K562 (cell line): Measurements from ENCODE around the gene PDE4D. TPM values are rescaled to one million over a fixed set of nuclear protein-coding genes. Genes with fewer than 3 reads are reported as not detected.

Experiments used
- ATAC-seq: fragments of 200-7000 bp; cut with Tn5 transposase; 3 replicates; pipeline ENCODE4 v1.9.1; 2020; ENCODE audit warnings: moderate library complexity
- BruUV-seq: library from RNA; stranded (reverse); fragments of 400-500 nt; replicated peaks from 2 replicates; lab custom pipeline; 2021; lab: Mats Ljungman, UMichigan
- CTCF ChIA-PET: fragments of 300-600 bp; formaldehyde crosslinking; extraction: SDS; loops from one replicate; lab custom pipeline; 2021; ENCODE audit warnings: low intra/inter-chr PET ratio; lab: Yijun Ruan, JAX
- POLR2A ChIA-PET: fragments of 300-600, 350-650 bp; sonication (Branson Sonifier 250); formaldehyde crosslinking; extraction: SDS; loops from one replicate; lab custom pipeline; 2021; ENCODE audit warnings: antibody characterized with exemption, inconsistent platforms; lab: Yijun Ruan, JAX
- DNase-seq, 4 experiments: peaks; one replicate each; pipeline versions ENCODE4 v3.0.0 to v3.0.0-alpha.2; 2011 to 2018; ENCODE audit warnings: low spot score in 3 of 4, mixed read lengths in 3 of 4; ENCODE audit errors: extremely low read depth in 1 of 4
- FAIRE-seq: peaks from 2 replicates; lab custom pipeline; 2011; peaks lifted over from hg19 to GRCh38; lab: Jason Lieb, UNC
- H2AFZ ChIP-seq: 2 replicates; pipeline ENCODE4 v1.6.0; 2011; ENCODE audit warnings: low read depth, low read length, control low read depth, inconsistent platforms
- H3K27ac ChIP-seq: fragments of 200-600 bp; 3 replicates; pipeline ENCODE4 v1.8.0; 2011; ENCODE audit warnings: low read depth, mild to moderate bottlenecking, control low read depth, inconsistent platforms, low read length, moderate library complexity, mixed read lengths; ENCODE audit errors: extremely low read depth
- H3K27me3 ChIP-seq, 2 experiments: fragments of 300-600 bp in 1 of 2; 2 replicates in 1 of 2; 3 replicates in 1 of 2; pipeline versions ENCODE4 v1.6.0 to v1.8.0; 2011; ENCODE audit warnings: inconsistent platforms in 2 of 2, low read length in 2 of 2, mild to moderate bottlenecking in 1 of 2, mixed read lengths in 1 of 2, moderate library complexity in 1 of 2; ENCODE audit not compliant: control insufficient read depth in 2 of 2, insufficient read depth in 2 of 2
- H3K36me3 ChIP-seq: fragments of 300-600 bp; 3 replicates; pipeline ENCODE4 v1.8.0; 2011; ENCODE audit warnings: mild to moderate bottlenecking, low read length, inconsistent platforms; ENCODE audit not compliant: control insufficient read depth, insufficient read depth
- H3K4me1 ChIP-seq, 2 experiments: fragments of 200-600 bp in 1 of 2; replicated peaks in 1 of 2; 2 replicates in 1 of 2; 3 replicates in 1 of 2; pipeline versions ENCODE4 v1.5.1 to v1.8.0; 2011; ENCODE audit warnings: inconsistent platforms in 2 of 2, low read length in 2 of 2, mild to moderate bottlenecking in 1 of 2, mixed read lengths in 1 of 2, moderate library complexity in 1 of 2; ENCODE audit not compliant: control insufficient read depth in 2 of 2, insufficient read depth in 2 of 2
- H3K4me2 ChIP-seq: 2 replicates; pipeline ENCODE4 v1.6.1; 2011; ENCODE audit warnings: low read length, control low read depth, inconsistent platforms, mixed read lengths; ENCODE audit not compliant: insufficient read depth
- H3K4me3 ChIP-seq: fragments of 200-600 bp; sonication (generic), shearing (Covaris generic); 2 replicates; pipeline ENCODE4 v1.5.1; 2016; ENCODE audit warnings: control low read depth, inconsistent platforms
- H3K79me2 ChIP-seq: fragments of 200-600 bp; 3 replicates; pipeline ENCODE4 v1.8.0; 2011; ENCODE audit warnings: low read length, inconsistent platforms; ENCODE audit not compliant: control insufficient read depth, insufficient read depth
- H3K9ac ChIP-seq, 2 experiments: 2 replicates each; pipeline versions ENCODE4 v1.6.0 to v1.6.1; 2011; ENCODE audit warnings: low read depth in 2 of 2, low read length in 2 of 2, control low read depth in 1 of 2, inconsistent platforms in 1 of 2, mild to moderate bottlenecking in 1 of 2, mixed read lengths in 1 of 2; ENCODE audit not compliant: insufficient read depth in 1 of 2
- H3K9me1 ChIP-seq: one replicate; pipeline ENCODE4 v1.6.0; 2011; ENCODE audit warnings: inconsistent platforms, mild to moderate bottlenecking, low read length, moderate library complexity; ENCODE audit not compliant: control insufficient read depth, insufficient read depth
- H3K9me3 ChIP-seq: replicated peaks from 2 replicates; pipeline ENCODE4 v1.5.1; 2011; ENCODE audit warnings: low read depth, low read length, inconsistent platforms; ENCODE audit not compliant: control insufficient read depth, insufficient read depth
- H4K20me1 ChIP-seq: replicated peaks from 2 replicates; pipeline ENCODE4 v1.6.1; 2011; ENCODE audit warnings: low read length, inconsistent platforms, mixed read lengths; ENCODE audit not compliant: control insufficient read depth, insufficient read depth
- CUX1 ChIP-seq: fragments of 200-800 bp; sonication (Bioruptor generic); IDR thresholded peaks from 2 replicates; pipeline ENCODE4 v1.6.1; 2016; ENCODE audit warnings: missing genetic modification characterization, missing compliant biosample characterization
- DPF2 ChIP-seq: fragments of 450-650 bp; IDR thresholded peaks from 2 replicates; pipeline ENCODE4 v1.6.1; 2016
- ELK3 ChIP-seq: fragments of 450-650 bp; formaldehyde crosslinking; IDR thresholded peaks from 2 replicates; pipeline ENCODE4 v1.4.0; 2020; ENCODE audit warnings: mild to moderate bottlenecking
- EP300 ChIP-seq: IDR thresholded peaks from 2 replicates; pipeline ENCODE4 v1.6.1; 2012; ENCODE audit warnings: low read length, improper control_type of control experiment
- FOXK1 ChIP-seq: sonication (generic); formaldehyde crosslinking; IDR thresholded peaks from 2 replicates; pipeline ENCODE4 v1.8.0; 2022; ENCODE audit warnings: missing genetic modification reagents, mild to moderate bottlenecking, borderline replicate concordance
- FOXM1 ChIP-seq, 2 experiments: fragments of 450-650 bp in 1 of 2; sonication (generic) in 1 of 2; formaldehyde crosslinking in 1 of 2; IDR thresholded peaks; 2 replicates each; pipeline versions ENCODE4 v1.6.1 to v1.9.0; 2017 to 2022; ENCODE audit warnings: low read depth in 2 of 2, mild to moderate bottlenecking in 2 of 2, missing genetic modification reagents in 1 of 2, moderate library complexity in 1 of 2
- KLF10 ChIP-seq: fragments of 250-450 bp; sonication (Bioruptor Pico); IDR thresholded peaks from 2 replicates; pipeline ENCODE4 v1.6.1; 2021; ENCODE audit warnings: matching md5 sums
- KLF6 ChIP-seq: fragments of 250-450 bp; sonication (Bioruptor Pico); IDR thresholded peaks from 2 replicates; pipeline ENCODE4 v1.4.0; 2020; ENCODE audit warnings: mild to moderate bottlenecking, moderate library complexity, borderline replicate concordance
- MAFF ChIP-seq: IDR thresholded peaks from 2 replicates; pipeline ENCODE4 v1.6.1; 2012; ENCODE audit warnings: low read length, improper control_type of control experiment
- NCOA6 ChIP-seq: fragments of 450-650 bp; IDR thresholded peaks from 2 replicates; pipeline ENCODE4 v1.6.1; 2017; ENCODE audit warnings: mild to moderate bottlenecking
- SMARCC2 ChIP-seq: fragments of 450-650 bp; IDR thresholded peaks from 2 replicates; pipeline ENCODE4 v1.6.1; 2017; ENCODE audit warnings: antibody characterized with exemption, moderate library complexity, mild to moderate bottlenecking, low read depth
- ZEB2 ChIP-seq: fragments of 450-650 bp; IDR thresholded peaks from 2 replicates; pipeline ENCODE4 v1.6.1; 2016
- ZNF384 ChIP-seq: IDR thresholded peaks from 2 replicates; pipeline ENCODE4 v1.6.1; 2012; ENCODE audit warnings: low read depth, low read length, improper control_type of control experiment
- ZNF780A ChIP-seq: fragments of 250-450 bp; sonication (Bioruptor Pico); IDR thresholded peaks from 2 replicates; pipeline ENCODE4 v1.5.0; 2021; ENCODE audit warnings: mild to moderate bottlenecking
- WGBS: fragments of 100-300 bp; shearing (Covaris generic); methylation state at CpG from one replicate; pipeline ENCODE4 v1.1.6; 2016; ENCODE audit warnings: low coverage, mixed read lengths; ENCODE audit not compliant: insufficient coverage; ENCODE audit errors: missing lambda C conversion rate; 5-methylcytosine and 5-hydroxymethylcytosine counted together
- in situ Hi-C: fragments of 300-500 bp; cut with MboI; formaldehyde crosslinking; loops from 4 replicates; pipeline ENCODE4 v1.15.0; 2018; ENCODE audit warnings: inconsistent platforms, mixed read lengths
- intact Hi-C: fragments of 100-400 bp; cut with micrococcal nuclease; formaldehyde crosslinking; loops from 2 replicates; pipeline ENCODE4 v1.14.2; 2022
- polyA plus RNA-seq, 8 experiments: library from polyadenylated mRNA; depleted of rRNA in 4 of 8; stranded (reverse) in 5 of 8; unstranded in 3 of 8; fragments of >200 nt; fragmentation: Nextera tagmentation in 2 of 8; fragmentation: Illumina TruSeq in 1 of 8; extraction: Ambion mirVana in 2 of 8; extraction: Trizol in 1 of 8; gene quantifications; 2 replicates each; pipeline versions ENCODE4 v1.2.1 to v1.2.3, GENCODE V29; 2011 to 2014; ENCODE audit warnings: inconsistent platforms in 1 of 8, missing spikeins in 1 of 8
- total RNA-seq, 7 experiments: library from RNA; depleted of rRNA in 6 of 7; stranded (reverse); fragments of >200 nt in 6 of 7; fragmentation: Illumina TruSeq in 2 of 7; extraction: Trizol in 2 of 7; gene quantifications; 2 replicates each; pipeline versions ENCODE4 v1.2.1 to v1.2.3, GENCODE V29; 2011 to 2021; ENCODE audit warnings: low replicate concordance in 1 of 7

Gene PDE4D
- total and polyA plus RNA-seq, 9 of the 15 experiments (the other 6 are each of a cell fraction or from before 2014, with no cell fraction given), result 0.04 to 0.46 (median 0.13) TPM

GRCh38 chr5:59637884-59638580, 255.5 kb downstream of the PDE4D start:
- DNase-seq (no peak), ATAC-seq (no peak), FAIRE-seq (no peak)
- no peak overlapping the region for H3K27ac ChIP-seq
- TF ChIP-seq ELK3 (CRISPR knock-in tag), result no peak
- TF ChIP-seq ZEB2, result no peak
- no peak for TF ChIP-seq NCOA6
- TF ChIP-seq KLF6, result no peak
- TF ChIP-seq ZNF780A (CRISPR knock-in tag), result no peak
- TF ChIP-seq FOXK1 (CRISPR knock-in tag), result no peak
- no peak for TF ChIP-seq FOXM1 (IDR thresholded peaks at IDR 0.05; ENCODE audit: low read depth)
- no peak for TF ChIP-seq FOXM1 (CRISPR knock-in tag; IDR thresholded peaks at IDR 0.05; ENCODE audit: low read depth)
- TF ChIP-seq ZNF384, result no peak
- TF ChIP-seq EP300, result no peak
- no peak for TF ChIP-seq KLF10
- no peak for TF ChIP-seq DPF2
- TF ChIP-seq MAFF, result no peak
- TF ChIP-seq CUX1, result no peak
- TF ChIP-seq SMARCC2, result no peak
- no peaks in the 10 kb centered on the region for H3K4me1 ChIP-seq
- no peak overlapping the region for H3K4me2 ChIP-seq
- no peaks in the 10 kb centered on the region for H3K79me2 ChIP-seq
- POLR2A ChIA-PET, result no interaction called here
- WGBS, result 0% methylated on average over 4 of the region's 4 CpGs
- BruUV-seq, result no TSS peak
- H3K9me1 ChIP-seq, result no peaks in the 10 kb centered on the region
- CTCF ChIA-PET, result no interaction called here
- in situ Hi-C loops (no loop called here), intact Hi-C loops (no loop called here)
- no peak overlapping the region for H3K9ac ChIP-seq
- no peaks in the 10 kb centered on the region for H3K9me3 ChIP-seq
- H3K4me3 ChIP-seq, result no peak overlapping the region
- H3K27me3 ChIP-seq, result no peaks in the 10 kb centered on the region
- no peaks in the 10 kb centered on the region for H4K20me1 ChIP-seq
- no peak overlapping the region for H2AFZ ChIP-seq
- no peaks in the 10 kb centered on the region for H3K36me3 ChIP-seq
